GM18861 (cell line): ENCODE data around the gene IL3.
A peak's percentile ranks its signal among the peaks of the same experiment; 100 is the strongest.
"Not testable (repeated sequence)": the region's sequence is repeated elsewhere in the genome, so short reads cannot be mapped to it uniquely, and the experiment has no call there.

Experiments
- ATAC-seq: cut with Tn5 transposase; IDR thresholded peaks from one replicate; pipeline ENCODE4 v1.9.1; 2021; ENCODE audit not compliant: unreplicated experiment

IL3 gene

GRCh38 chr5:132093271-132093670 lies 32.8 kb downstream of the IL3 start:
- no peak for ATAC-seq

- ATAC-seq: no peak
These were observed 34.1 kb downstream of the IL3 start for GRCh38 chr5:132094393-132095076.

- ATAC-seq: no peak
These were observed 34.6 kb downstream of the IL3 start for GRCh38 chr5:132095077-132095410.

DNA sequence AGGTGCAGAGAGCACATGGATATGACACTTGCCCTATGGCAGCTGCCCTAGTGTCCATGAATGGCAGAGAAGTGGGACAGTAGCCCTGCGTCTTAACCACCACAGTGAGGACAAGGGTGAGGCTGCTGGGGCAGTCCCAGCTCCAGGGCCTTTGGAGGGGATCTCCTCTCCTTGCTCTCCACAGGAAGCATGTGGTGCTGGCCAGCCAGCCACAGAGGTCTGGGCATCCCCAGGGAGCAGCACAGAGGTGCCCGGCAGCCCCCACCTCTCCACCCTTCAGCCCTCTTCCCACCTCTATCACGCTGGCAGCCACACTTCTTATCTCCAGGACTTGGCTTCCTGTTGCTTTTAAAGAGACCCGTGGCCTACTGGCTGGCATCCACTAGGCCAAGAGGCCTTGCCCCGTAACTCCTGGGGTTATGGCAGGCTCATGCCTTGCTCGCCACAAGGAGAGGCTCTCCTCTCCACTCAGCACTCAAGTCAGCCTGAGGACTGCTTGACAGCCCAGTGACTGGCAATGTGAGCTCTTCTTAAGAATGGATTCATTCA lies 35.0 kb downstream of the IL3 start:
- no peak for ATAC-seq

DNA sequence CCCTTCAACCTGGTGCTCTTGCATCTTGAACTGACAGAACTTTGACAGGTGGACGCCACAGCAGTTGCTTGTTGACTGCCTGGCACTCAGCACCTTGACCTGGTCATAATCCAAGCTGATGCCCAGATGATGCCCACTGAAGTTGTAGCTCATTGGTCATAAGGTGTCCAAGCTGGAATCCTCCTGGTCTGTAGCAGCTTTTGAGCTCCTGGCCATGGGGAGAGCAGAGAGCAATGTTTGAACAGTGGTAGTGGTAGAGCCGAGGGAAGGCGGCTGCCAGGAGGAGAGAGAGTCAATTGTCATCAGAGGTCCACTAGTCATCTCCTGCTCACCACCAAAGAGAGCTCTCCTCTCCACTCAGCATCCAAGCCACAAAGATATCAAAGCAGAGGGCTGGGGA lies 36.4 kb downstream of the IL3 start:
- ATAC-seq: no peak

GRCh38 chr5:132098151-132098594 lies 37.7 kb downstream of the IL3 start:
- no peak for ATAC-seq

GRCh38 chr5:132098621-132099020 lies 38.2 kb downstream of the IL3 start:
- no peak for ATAC-seq

DNA sequence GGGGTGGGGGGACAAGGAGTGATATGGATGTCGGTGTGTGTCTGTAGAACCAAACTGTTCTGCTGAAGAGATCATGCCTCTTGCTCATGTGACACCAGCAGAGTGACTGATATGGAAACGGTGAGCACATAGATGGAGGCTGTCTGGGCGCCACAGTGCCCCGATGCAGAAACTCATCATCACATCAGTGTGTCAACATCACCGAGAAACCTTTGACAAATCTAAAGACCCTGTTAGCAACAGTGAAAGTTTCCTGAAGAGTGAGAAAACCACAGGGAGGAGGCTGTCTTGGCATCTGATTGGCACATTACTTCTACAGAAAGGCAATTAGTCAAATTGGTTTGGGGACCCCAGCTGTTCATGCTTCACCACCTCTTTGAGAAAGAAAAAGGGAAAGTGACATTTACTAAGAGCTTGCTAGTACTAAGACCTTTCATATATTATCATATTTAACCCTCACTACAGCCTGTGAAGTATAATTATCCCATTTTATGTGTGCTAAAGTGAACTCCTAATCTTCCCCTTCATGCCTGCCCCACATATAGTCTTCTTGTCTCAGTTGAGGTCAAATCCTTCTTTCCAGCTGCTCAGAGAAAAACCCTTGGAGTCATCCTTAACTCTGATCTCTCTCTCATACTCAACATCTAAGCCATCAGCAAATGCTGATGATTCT lies 38.8 kb downstream of the IL3 start:
- peak; percentile 52 for ATAC-seq

GRCh38 chr5:132099905-132100304 lies 39.5 kb downstream of the IL3 start:
- ATAC-seq: no peak

DNA sequence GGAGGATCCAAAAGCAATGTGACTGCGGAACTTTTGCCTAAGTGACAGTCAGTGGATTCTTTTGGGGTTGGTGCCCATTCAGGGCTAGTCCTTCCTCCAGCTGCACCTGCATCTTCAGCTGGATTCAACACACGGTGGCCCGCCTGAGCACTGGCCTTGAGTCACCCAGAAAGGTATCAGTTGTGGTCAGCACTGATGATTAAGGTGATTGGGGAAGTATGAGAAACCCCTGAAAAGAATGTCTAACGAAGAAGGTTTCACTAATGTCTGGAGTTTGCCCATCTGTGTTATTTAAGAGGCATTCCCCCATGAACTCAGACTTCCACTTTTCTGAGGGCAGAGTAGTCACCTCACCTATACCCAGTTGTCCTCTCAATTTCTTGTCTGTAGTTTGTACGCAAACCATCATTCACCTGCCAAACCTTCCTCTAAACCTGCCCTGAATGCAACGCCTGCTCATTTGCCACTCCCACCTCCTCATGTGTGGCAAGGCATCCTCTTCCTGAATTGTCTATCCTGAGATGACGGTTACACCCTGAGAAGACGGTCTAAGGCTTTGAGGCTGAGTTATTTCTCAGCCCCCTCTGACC lies 40.3 kb downstream of the IL3 start:
- peak; percentile 23 for ATAC-seq

- ATAC-seq: no peak
These were observed 41.0 kb downstream of the IL3 start for GRCh38 chr5:132101385-132101880.

DNA sequence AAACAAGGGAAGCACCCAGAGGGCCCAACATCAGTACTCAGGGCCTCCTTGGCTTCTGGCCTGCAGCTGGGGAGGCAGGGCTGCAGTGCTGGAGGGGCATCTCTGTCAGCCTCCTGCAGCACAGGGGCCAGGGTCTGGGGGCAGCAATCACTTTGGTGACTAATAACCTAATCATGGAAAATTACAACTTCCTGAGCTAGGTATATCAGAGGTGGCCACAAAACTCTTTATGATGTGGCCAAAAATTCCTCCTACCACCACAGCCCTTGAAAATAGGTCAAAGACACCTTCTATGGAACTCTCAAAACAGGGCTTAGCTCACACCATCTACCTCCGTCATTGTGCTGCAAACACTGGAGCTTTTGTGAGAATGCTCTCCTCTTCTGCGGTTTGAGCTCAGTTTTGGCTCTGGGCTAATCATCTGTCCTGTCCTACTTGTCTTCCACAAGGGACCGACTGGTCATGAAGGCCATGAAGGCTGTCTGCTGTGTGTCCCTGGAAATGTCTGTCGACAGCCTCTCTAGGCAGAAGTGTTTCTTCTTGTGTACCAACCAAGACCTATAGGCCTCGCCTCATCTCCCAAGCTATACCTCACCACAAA lies 41.7 kb downstream of the IL3 start:
- ATAC-seq: no peak

DNA sequence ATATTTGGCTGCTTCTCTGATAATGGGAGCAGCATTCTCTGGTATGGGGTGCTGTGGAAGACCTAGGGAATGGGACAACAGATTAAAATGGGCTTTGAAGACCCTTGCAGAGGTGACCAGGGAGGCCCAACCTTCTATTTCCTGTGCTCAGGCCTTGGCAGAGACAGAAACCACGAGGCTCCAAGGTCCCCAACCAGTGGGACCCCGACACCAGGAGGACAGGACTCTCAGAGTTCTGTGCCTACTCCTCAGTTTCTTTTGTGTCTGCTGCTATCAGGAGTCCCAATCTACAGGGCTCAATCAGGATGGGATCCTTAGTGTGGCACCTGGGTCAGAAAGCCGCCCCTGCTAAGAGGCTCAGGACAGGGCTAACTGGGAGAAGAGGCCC lies 42.5 kb downstream of the IL3 start:
- ATAC-seq: no peak

DNA sequence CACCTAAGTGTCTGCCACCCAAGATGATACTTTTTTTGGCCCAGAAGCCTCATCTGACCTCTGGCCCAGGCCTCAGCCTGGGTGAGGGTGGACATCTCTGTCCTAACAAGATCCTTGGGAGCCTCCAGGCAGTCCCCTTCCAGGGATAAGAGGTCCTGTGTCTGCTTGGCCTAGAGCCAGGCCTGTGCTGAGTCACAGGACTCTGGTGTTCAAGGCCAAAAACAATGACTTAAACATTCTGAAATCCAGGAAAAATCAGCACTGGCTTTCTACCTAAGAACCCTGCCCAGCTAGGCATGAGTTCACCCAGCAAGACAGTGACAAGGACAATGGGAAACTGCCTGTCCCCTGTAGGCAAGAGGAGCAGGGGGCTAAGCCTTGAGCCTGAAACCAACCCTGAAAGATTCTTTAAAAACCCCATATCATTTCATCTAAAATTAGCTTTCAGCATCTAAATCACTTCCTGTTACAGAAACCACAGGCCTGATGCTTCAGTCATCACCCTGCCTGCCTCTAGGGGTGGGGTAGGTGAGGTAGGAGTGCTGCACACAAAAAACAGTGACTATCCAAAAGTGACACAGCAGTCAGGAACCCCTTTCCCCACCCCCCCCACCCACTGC lies 43.0 kb downstream of the IL3 start:
- ATAC-seq: peak; percentile 61

GRCh38 chr5:132103969-132104391 lies 43.5 kb downstream of the IL3 start:
- peak; percentile 8 for ATAC-seq

DNA sequence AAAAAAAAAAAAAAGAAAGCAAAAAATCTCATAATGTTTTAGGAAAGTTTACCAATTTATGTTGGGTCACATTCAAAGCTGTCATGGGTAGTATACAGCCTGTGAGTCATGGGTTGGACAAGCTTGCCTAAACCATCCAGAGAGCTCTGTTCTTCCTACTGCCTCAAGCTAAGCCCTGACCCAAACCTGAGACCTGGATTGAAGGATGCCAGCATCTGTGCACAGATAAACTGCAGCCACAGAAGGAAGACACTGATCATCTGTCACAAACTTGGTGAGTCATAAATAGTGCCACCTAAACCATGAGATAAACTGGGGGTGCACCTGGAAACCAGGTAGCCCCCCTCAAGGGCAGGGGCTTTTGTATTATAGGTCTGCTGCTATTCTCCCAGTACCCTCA lies 44.1 kb downstream of the IL3 start:
- no peak for ATAC-seq

DNA sequence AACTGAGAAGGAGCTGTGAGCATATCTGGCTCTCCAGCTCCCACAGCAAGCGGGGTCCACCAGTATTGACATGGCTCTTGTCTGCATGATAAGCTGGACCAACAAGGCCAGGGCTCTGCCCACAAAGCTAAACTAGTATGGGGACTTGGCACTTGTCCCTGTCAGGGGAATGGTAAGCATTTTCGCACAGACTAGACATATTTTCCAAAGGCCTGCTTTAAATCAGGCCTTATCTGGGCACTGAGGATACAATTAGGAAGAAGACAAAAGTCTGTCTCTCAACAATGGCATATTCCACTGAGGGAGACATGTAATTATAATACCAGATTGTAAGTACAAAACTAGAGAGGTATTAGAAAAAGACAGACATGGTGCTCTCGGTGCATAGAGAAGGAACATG lies 45.2 kb downstream of the IL3 start:
- no peak for ATAC-seq

DNA sequence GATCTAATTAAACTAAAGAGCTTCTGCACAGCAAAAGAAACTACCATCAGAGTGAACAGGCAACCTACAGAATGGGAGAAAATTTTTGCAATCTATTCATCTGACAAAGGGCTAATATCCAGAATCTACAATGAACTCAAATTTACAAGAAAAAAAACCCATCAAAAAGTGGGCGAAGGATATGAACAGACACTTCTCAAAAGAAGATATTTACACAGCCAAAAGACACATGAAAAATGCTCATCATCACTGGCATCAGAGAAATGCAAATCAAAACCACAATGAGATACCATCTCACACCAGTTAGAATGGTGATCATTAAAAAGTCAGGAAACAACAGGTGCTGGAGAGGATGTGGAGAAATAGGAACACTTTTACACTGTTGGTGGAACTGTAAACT lies 48.0 kb downstream of the IL3 start:
- ATAC-seq: not testable (repeated sequence)

DNA sequence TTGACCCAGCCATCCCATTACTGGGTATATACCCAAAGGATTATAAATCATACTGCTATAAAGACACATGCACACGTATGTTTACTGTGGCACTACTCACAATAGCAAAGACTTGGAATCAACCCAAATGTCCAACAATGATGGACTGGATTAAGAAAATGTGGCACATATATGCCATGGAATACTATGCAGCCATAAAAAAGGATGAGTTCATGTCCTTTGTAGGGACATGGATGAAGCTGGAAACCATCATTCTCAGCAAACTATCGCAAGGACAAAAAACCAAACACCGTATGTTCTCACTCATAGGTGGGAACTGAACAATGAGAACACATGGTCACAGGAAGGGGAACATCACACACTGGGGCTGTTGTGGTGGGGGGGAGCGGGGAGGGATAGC lies 48.5 kb downstream of the IL3 start:
- not testable (repeated sequence) for ATAC-seq

- no peak for ATAC-seq
These were observed 49.1 kb downstream of the IL3 start for GRCh38 chr5:132109494-132110053.

GRCh38 chr5:132110195-132110594 lies 49.7 kb downstream of the IL3 start:
- no peak for ATAC-seq
